Choroid plexus epithelial cell (primary cell): ENCODE measurements around the gene TTYH1.

ENCODE experiments used
- DNase-seq: peaks from one replicate; pipeline ENCODE4 v3.0.0-alpha.2; 2010; ENCODE audit warnings: low read depth
- H3K4me3 ChIP-seq: 2 replicates; pipeline ENCODE4 v1.5.1; 2011; ENCODE audit warnings: low read depth, mild to moderate bottlenecking, control low read depth, low read length, moderate library complexity
- TF ChIP-seq, protein P1 (sequence below): conservative IDR thresholded peaks from 2 replicates; pipeline ENCODE4 v1.5.1; 2011; ENCODE audit warnings: low read depth, mild to moderate bottlenecking, control low read depth, inconsistent platforms, low read length, moderate library complexity

TTYH1 gene

DNA sequence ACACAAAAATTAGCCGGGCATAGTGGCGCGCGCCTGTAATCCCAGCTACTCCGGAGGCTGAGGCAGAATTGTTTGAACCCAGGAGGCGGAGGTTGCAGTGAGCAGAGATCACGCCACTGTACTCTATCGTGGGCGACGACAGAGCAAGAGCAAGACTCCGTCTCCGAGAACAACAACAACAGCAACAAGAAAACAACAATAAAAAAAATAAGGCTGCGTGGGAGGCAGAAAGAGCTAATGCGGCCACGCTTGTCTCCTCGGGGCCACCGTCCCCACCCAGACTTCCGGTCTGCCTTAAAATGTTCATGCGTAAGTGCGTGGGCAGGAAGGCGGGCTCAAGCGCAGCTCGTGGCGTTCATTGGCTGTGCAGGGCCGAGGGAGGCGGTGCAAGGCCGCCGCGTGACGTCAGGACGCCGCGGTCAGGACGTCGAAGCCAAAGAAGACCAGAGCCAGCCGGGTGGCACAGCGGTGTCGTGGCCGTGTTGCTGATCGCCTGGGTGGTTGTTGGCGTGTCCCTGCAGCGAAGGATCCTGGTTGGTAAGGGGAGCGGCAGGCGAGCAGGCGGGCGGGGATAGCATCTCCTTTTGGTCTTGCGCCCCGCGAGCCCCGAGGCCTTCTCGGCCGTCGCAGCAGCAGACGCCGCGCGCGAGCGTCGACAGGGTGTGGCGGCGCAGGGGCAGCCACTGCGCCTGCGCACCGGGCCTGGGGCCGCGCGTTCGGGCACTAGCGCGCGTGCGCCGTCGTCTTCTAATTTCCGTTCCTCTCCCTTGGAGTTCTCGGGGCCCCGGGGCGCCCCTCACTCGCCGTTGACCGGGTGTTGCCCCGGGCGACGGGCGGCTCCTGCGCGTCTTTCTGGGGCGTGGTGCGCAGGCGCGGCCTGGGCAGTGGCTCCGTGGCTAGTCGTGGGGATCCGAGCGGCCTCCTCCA is 33.8 kb downstream of the TTYH1 start, which contains the start of gene LENG8:
Gene LENG8, plus strand, starts transcription at position 426 of the 927 bp plus-strand sequence. CDS start 2,146 bp downstream, outside the sequence.
- peak; percentile 99 for DNase-seq
- TF ChIP-seq, protein P1, sequence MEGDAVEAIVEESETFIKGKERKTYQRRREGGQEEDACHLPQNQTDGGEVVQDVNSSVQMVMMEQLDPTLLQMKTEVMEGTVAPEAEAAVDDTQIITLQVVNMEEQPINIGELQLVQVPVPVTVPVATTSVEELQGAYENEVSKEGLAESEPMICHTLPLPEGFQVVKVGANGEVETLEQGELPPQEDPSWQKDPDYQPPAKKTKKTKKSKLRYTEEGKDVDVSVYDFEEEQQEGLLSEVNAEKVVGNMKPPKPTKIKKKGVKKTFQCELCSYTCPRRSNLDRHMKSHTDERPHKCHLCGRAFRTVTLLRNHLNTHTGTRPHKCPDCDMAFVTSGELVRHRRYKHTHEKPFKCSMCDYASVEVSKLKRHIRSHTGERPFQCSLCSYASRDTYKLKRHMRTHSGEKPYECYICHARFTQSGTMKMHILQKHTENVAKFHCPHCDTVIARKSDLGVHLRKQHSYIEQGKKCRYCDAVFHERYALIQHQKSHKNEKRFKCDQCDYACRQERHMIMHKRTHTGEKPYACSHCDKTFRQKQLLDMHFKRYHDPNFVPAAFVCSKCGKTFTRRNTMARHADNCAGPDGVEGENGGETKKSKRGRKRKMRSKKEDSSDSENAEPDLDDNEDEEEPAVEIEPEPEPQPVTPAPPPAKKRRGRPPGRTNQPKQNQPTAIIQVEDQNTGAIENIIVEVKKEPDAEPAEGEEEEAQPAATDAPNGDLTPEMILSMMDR, result no peak
- H3K4me3 ChIP-seq, result peak within 1 kb of the TSS; percentile 94

DNA sequence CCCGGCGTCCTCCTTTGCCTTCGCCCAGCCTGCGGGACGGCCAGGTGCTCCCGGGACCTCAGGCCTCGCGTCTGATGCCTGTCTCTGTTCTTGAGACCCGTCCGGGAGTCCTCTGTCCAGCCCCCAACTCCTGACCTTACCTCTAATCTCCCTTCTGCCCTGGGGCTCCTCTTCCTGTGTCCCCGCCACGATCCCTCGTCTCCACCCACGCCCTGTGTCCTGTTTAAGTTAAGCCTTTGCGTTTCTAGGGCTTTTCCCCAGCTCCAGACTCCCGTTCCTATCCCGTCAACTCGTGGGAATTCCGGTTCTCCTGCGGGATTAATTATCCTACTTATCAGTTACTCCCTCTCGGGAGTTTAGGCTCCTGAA is 34.4 kb downstream of the TTYH1 start:
- TF ChIP-seq, protein P1, result no peak
- peak overlapping the region; percentile 94 for H3K4me3 ChIP-seq
- DNase-seq, result no peak

DNA sequence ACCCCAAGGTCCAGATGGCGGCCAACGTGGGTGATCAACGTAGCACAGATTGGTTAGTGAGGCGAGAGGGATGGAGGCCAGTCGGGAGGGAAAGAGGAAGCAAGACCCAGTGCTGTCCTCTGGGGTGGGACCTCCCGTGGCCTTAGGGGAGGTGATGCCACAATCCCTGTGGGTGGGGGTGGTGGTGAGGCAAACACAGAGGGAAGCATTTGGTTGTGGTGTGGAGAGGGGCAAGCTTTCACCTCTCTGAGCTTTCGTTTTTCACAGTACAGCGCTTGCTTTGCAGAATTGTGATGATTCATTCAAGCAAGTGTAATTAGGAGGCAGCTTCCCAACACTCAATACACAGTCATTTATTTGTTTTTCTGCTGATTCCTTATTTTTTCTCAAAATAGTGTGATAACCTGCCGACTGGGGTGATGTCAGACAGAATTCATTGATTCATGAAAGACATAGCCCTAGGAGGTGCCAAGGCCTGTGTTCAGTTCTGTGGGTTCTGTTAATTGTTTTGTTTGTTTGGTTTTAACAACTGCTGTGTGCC is 36.1 kb downstream of the TTYH1 start:
- TF ChIP-seq, protein P1, result no peak
- H3K4me3 ChIP-seq, result peak overlapping the region; percentile 3
- DNase-seq, result peak; percentile 57

DNA sequence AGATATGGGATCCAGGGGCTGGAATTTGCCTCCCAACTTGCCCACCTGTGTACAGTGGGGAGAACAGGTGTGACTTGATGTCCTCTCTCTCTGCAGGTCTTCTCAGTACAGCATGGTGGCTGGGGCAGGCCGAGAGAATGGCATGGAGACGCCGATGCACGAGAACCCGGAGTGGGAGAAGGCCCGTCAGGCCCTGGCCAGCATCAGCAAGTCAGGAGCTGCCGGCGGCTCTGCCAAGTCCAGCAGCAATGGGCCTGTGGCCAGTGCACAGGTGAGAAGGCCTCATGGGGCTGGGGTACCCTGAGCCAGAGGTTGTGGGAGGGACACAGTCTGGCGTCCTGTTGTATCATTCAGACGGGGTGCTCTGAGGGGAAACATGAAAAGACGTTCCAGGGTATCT is 36.7 kb downstream of the TTYH1 start:
- no peak for DNase-seq
- TF ChIP-seq, protein P1, result no peak
- no peak overlapping the region for H3K4me3 ChIP-seq

DNA sequence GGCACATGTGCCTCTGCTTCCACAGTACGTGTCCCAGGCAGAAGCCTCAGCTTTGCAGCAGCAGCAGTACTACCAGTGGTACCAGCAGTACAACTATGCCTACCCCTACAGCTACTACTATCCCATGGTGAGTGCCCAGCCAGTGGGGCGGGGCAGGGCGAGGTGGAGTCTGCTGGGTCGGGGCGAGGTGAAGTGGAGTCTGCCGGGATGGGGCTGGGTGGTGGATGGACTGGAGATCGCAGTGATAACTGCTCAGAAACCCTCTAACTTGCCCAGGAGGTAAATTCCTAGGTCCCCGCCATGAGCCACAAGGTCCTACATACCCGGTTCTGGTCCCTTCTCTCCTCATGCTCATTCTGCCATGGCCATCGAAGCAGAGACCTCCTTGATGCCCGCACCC is 37.4 kb downstream of the TTYH1 start:
- no peak overlapping the region for H3K4me3 ChIP-seq

DNA sequence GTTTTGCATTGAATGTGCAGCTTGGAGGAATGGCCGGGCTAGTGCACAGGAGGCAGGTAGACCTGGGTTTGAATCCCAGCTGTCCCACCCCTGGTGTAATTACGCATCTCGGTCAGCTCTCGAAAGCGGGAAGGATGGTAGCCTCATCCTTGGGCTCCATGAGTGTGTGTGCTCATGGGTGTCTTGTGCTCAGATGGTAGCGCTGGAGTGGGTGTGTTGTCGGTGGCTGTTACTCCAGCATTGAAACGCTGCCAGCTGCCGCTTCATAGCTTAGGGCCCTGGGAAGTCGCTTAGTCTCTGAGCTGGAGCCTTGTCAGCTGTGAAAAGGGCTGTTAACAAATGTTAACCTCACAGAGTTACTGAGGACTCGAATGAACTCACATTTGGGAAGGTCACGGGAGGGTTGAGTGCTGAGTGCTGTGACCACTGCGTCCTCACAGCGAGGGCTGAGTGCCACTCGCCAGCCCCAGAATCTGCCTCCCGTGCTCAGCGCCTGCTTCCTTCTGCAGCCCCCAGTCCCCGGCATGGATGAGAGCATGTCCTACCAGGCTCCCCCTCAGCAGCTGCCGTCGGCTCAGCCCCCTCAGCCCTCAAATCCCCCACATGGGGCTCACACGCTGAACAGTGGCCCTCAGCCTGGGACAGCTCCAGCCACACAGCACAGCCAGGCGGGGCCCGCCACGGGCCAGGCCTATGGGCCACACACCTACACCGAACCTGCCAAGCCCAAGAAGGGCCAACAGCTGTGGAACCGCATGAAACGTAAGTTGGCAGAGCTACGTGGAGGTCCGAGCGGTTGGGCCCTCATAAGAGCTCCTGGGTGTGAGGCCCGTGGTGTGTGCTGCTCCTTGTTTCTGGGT is 38.9 kb downstream of the TTYH1 start:
- no peak overlapping the region for H3K4me3 ChIP-seq
- TF ChIP-seq, protein P1, result no peak
- no peak for DNase-seq

More for the DNA sequence above, 37.4 kb downstream of the TTYH1 start:
- no peak for DNase-seq
- TF ChIP-seq, protein P1, result no peak
